Astrocyte (in vitro differentiated cells and primary cell): ENCODE data around the gene GPR39. TPM values are rescaled to one million over a fixed set of nuclear protein-coding genes. Genes with fewer than 3 reads are reported as not detected.

Experiments
- DNase-seq: peaks from one replicate; pipeline ENCODE4 v3.0.0-alpha.2; 2010; ENCODE audit warnings: low read depth
- FAIRE-seq: peaks from 2 replicates; lab custom pipeline; 2011; peaks lifted over from hg19 to GRCh38; lab: Jason Lieb, UNC
- H2AFZ ChIP-seq: 2 replicates; pipeline ENCODE4 v1.6.0; 2012; ENCODE audit warnings: low read depth, low read length, inconsistent platforms
- H3K27ac ChIP-seq: 2 replicates; pipeline ENCODE4 v1.5.1; 2011; ENCODE audit warnings: low read depth, low read length, inconsistent platforms
- H3K27me3 ChIP-seq: 2 replicates; pipeline ENCODE4 v1.6.0; 2011; ENCODE audit warnings: low read length, inconsistent platforms; ENCODE audit not compliant: insufficient read depth
- H3K36me3 ChIP-seq: 2 replicates; pipeline ENCODE4 v1.5.1; 2011; ENCODE audit warnings: low read length, inconsistent platforms; ENCODE audit not compliant: insufficient read depth
- H3K4me1 ChIP-seq: 2 replicates; pipeline ENCODE4 v1.5.1; 2011; ENCODE audit warnings: low read length, inconsistent platforms; ENCODE audit not compliant: insufficient read depth
- H3K4me2 ChIP-seq: 2 replicates; pipeline ENCODE4 v1.6.0; 2012; ENCODE audit warnings: low read length, inconsistent platforms
- H3K4me3 ChIP-seq: 2 replicates; pipeline ENCODE4 v1.5.1; 2011; ENCODE audit warnings: low read depth, mild to moderate bottlenecking, low read length, inconsistent platforms; ENCODE audit not compliant: insufficient read depth
- H3K79me2 ChIP-seq: 2 replicates; pipeline ENCODE4 v1.6.0; 2012; ENCODE audit warnings: mild to moderate bottlenecking, low read length, inconsistent platforms; ENCODE audit not compliant: insufficient read depth
- H3K9ac ChIP-seq: 2 replicates; pipeline ENCODE4 v1.6.0; 2012; ENCODE audit warnings: mild to moderate bottlenecking, low read length, inconsistent platforms
- H3K9me3 ChIP-seq: 2 replicates; pipeline ENCODE4 v1.5.1; 2012; ENCODE audit warnings: low read depth, mild to moderate bottlenecking, low read length, inconsistent platforms; ENCODE audit not compliant: insufficient read depth
- H4K20me1 ChIP-seq: 2 replicates; pipeline ENCODE4 v1.6.0; 2012; ENCODE audit warnings: low read length, inconsistent platforms; ENCODE audit not compliant: insufficient read depth
- H3K27ac Mint-ChIP-seq: one replicate; pipeline ENCODE4 v1.8.0; 2021; ENCODE audit warnings: mild to moderate bottlenecking, mixed read lengths; ENCODE audit not compliant: unreplicated experiment
- H3K27me3 Mint-ChIP-seq: one replicate; pipeline ENCODE4 v1.8.0; 2021; ENCODE audit warnings: low read depth, mixed read lengths; ENCODE audit not compliant: unreplicated experiment
- H3K36me3 Mint-ChIP-seq: one replicate; pipeline ENCODE4 v1.8.0; 2021; ENCODE audit warnings: low read depth, mixed read lengths; ENCODE audit not compliant: unreplicated experiment
- H3K4me1 Mint-ChIP-seq: one replicate; pipeline ENCODE4 v1.8.0; 2021; ENCODE audit warnings: low read depth, mixed read lengths; ENCODE audit not compliant: unreplicated experiment
- H3K4me3 Mint-ChIP-seq: one replicate; pipeline ENCODE4 v1.8.0; 2021; ENCODE audit warnings: mild to moderate bottlenecking, moderate library complexity, mixed read lengths; ENCODE audit not compliant: unreplicated experiment
- H3K9me3 Mint-ChIP-seq: one replicate; pipeline ENCODE4 v1.8.0; 2021; ENCODE audit warnings: mild to moderate bottlenecking, mixed read lengths; ENCODE audit not compliant: unreplicated experiment
- CTCF ChIP-seq: IDR thresholded peaks from 2 replicates; pipeline ENCODE4 v1.5.1; 2011; ENCODE audit warnings: low read depth, mild to moderate bottlenecking, inconsistent platforms, low read length, moderate library complexity; ENCODE audit not compliant: insufficient read depth
- EZH2 ChIP-seq: IDR thresholded peaks from 2 replicates; pipeline ENCODE4 v1.6.1; 2012; ENCODE audit warnings: mild to moderate bottlenecking, low read length, inconsistent platforms; ENCODE audit not compliant: insufficient read depth
- total RNA-seq: library from RNA; stranded (reverse); gene quantifications from 2 replicates; pipeline ENCODE4 v1.2.1, GENCODE V29; 2021

GPR39 gene
- total RNA-seq, 1 donor from 2014 or later, result 4.4 TPM

- no peak overlapping the region for H3K27ac Mint-ChIP-seq
- Histone ChIP-seq H3K4me2 (no peak overlapping the region), H3K4me1 (no peaks in the 10 kb centered on the region), H4K20me1 (no peaks in the 10 kb centered on the region), H3K4me3 (no peak overlapping the region), H3K9ac (no peak overlapping the region), H3K79me2 (peaks cover 13% of the 10 kb centered on the region), H3K36me3 (no peaks in the 10 kb centered on the region), H3K27me3 (no peaks in the 10 kb centered on the region), H3K9me3 (no peaks in the 10 kb centered on the region), H3K27ac (no peak overlapping the region), H2AFZ (no peak overlapping the region)
- H3K9me3 Mint-ChIP-seq, result peaks cover 4% of the 10 kb centered on the region
- no peak for FAIRE-seq
- peaks cover 2% of the 10 kb centered on the region for H3K27me3 Mint-ChIP-seq
- no peak for TF ChIP-seq EZH2
- TF ChIP-seq CTCF, result no peak
- peaks cover 2% of the 10 kb centered on the region for H3K36me3 Mint-ChIP-seq
- H3K4me1 Mint-ChIP-seq, result no peaks in the 10 kb centered on the region
- H3K4me3 Mint-ChIP-seq, result no peak overlapping the region
- no peak for DNase-seq
Observed at GRCh38 chr2:132430895-132431294, 14.3 kb downstream of the GPR39 start.

- no peak for TF ChIP-seq CTCF
- no peak for TF ChIP-seq EZH2
- H3K4me1 Mint-ChIP-seq, result peaks cover 54% of the 10 kb centered on the region
- no peaks in the 10 kb centered on the region for H3K36me3 Mint-ChIP-seq
- no peaks in the 10 kb centered on the region for H3K27me3 Mint-ChIP-seq
- FAIRE-seq (no peak), DNase-seq (no peak)
- H3K4me3 Mint-ChIP-seq, result no peak overlapping the region
- H4K20me1 ChIP-seq, result no peaks in the 10 kb centered on the region
- H3K4me2 ChIP-seq, result peak overlapping the region; percentile 29
- H3K4me1 ChIP-seq, result peaks cover 32% of the 10 kb centered on the region
- H3K9ac ChIP-seq, result no peak overlapping the region
- no peaks in the 10 kb centered on the region for H3K9me3 ChIP-seq
- H2AFZ ChIP-seq, result no peak overlapping the region
- peak overlapping the region; percentile 84 for H3K27ac Mint-ChIP-seq
- no peak overlapping the region for H3K4me3 ChIP-seq
- no peaks in the 10 kb centered on the region for H3K9me3 Mint-ChIP-seq
- no peaks in the 10 kb centered on the region for H3K27me3 ChIP-seq
- H3K36me3 ChIP-seq, result no peaks in the 10 kb centered on the region
- H3K27ac ChIP-seq, result peak overlapping the region; percentile 58
- H3K79me2 ChIP-seq, result peaks cover 8% of the 10 kb centered on the region
Observed at GRCh38 chr2:132437852-132438669, 21.5 kb downstream of the GPR39 start.

- FAIRE-seq, result peak; percentile 83
- H3K9me3 ChIP-seq, result no peaks in the 10 kb centered on the region
- H3K4me2 ChIP-seq, result peak overlapping the region; percentile 74
- H3K4me3 Mint-ChIP-seq, result no peak overlapping the region
- H3K27ac Mint-ChIP-seq, result peak overlapping the region; percentile 84
- H3K36me3 Mint-ChIP-seq, result no peaks in the 10 kb centered on the region
- peak; percentile 86 for DNase-seq
- no peaks in the 10 kb centered on the region for H3K36me3 ChIP-seq
- peaks cover 54% of the 10 kb centered on the region for H3K4me1 Mint-ChIP-seq
- H3K9me3 Mint-ChIP-seq, result no peaks in the 10 kb centered on the region
- peaks cover 32% of the 10 kb centered on the region for H3K4me1 ChIP-seq
- no peaks in the 10 kb centered on the region for H3K27me3 Mint-ChIP-seq
- no peaks in the 10 kb centered on the region for H3K27me3 ChIP-seq
- H3K9ac ChIP-seq, result peak overlapping the region; percentile 60
- peak overlapping the region; percentile 79 for H3K27ac ChIP-seq
- H4K20me1 ChIP-seq, result no peaks in the 10 kb centered on the region
- H2AFZ ChIP-seq, result no peak overlapping the region
- TF ChIP-seq CTCF, result no peak
- no peak for TF ChIP-seq EZH2
- peaks cover 8% of the 10 kb centered on the region for H3K79me2 ChIP-seq
- peak overlapping the region; percentile 38 for H3K4me3 ChIP-seq
Observed at GRCh38 chr2:132438691-132439090, 22.1 kb downstream of the GPR39 start.
